Activated CD8-positive, alpha-beta memory T cell treated with anti-CD3 and anti-CD28 coated beads for 4 hours (primary cell): ENCODE results near the gene COPB1.

Experiments
- DNase-seq, 2 donors: peaks; one replicate each; pipeline ENCODE4 v3.0.0-alpha.2; 2020; ENCODE audit warnings: low read depth in 2 of 2

The COPB1 gene

GRCh38 chr11:14506532-14506931, 6.9 kb upstream of the COPB1 start:
- DNase-seq, result no peak

- no peak for DNase-seq
Measured at GRCh38 chr11:14503023-14503422, 3.4 kb upstream of the COPB1 start.

- no peak for DNase-seq
Measured at GRCh38 chr11:14502039-14502438, 2.4 kb upstream of the COPB1 start.

- DNase-seq, result peak; percentile 11 to 33
Measured at GRCh38 chr11:14500181-14500651, 605 bp upstream of the COPB1 start.

- no peak for DNase-seq
Measured at GRCh38 chr11:14499178-14499559, 442 bp downstream of the COPB1 start.

GRCh38 chr11:14480716-14481115, 18.9 kb downstream of the COPB1 start:
- no peak for DNase-seq

GRCh38 chr11:14471127-14471526, 28.5 kb downstream of the COPB1 start:
- no peak for DNase-seq

GRCh38 chr11:14463623-14464022, 36.0 kb downstream of the COPB1 start:
- no peak for DNase-seq

- no peak for DNase-seq
Measured at GRCh38 chr11:14460147-14460546, 39.5 kb downstream of the COPB1 start.

GRCh38 chr11:14458377-14458776, 41.2 kb downstream of the COPB1 start:
- DNase-seq, result no peak

- no peak for DNase-seq
Measured at GRCh38 chr11:14455648-14456430, 43.8 kb downstream of the COPB1 start.

- DNase-seq, result no peak
Measured at GRCh38 chr11:14454861-14455632, 44.6 kb downstream of the COPB1 start.

GRCh38 chr11:14451825-14452224, 47.8 kb downstream of the COPB1 start:
- no peak for DNase-seq

- DNase-seq, result no peak
Measured at GRCh38 chr11:14449302-14449714, 50.3 kb downstream of the COPB1 start.

- DNase-seq, result no peak
Measured at GRCh38 chr11:14448240-14448639, 51.4 kb downstream of the COPB1 start.

GRCh38 chr11:14446701-14447169, 52.9 kb downstream of the COPB1 start:
- DNase-seq, result no peak

- DNase-seq, result no peak
Measured at GRCh38 chr11:14445542-14446530, 53.8 kb downstream of the COPB1 start.

GRCh38 chr11:14444441-14445189, 55.0 kb downstream of the COPB1 start:
- DNase-seq, result no peak

- no peak for DNase-seq
Measured at GRCh38 chr11:14443638-14444037, 56.0 kb downstream of the COPB1 start.

GRCh38 chr11:14435717-14436512, 63.7 kb downstream of the COPB1 start:
- DNase-seq, result no peak
